ENCODE data around the gene AR.

- TF ChIP-seq CTCF (IDR thresholded peaks at IDR 0.05) (no peak), POLR2AphosphoS5 (IDR thresholded peaks at IDR 0.05; ENCODE audit: insufficient read depth in 1 of 2, low read depth in 1 of 2) (no peak)
Measured at GRCh38 chrX:67692246-67692645, 148.4 kb downstream of the AR start.

All from vagina (tissue), 2 donors.